H1 (cell line): ENCODE results near the gene MTIF2. TPM values are rescaled to one million over a fixed set of nuclear protein-coding genes. Genes with fewer than 3 reads are reported as not detected.

Source experiments
- CTCF ChIA-PET: fragments of 300-600 bp; sonication (Branson Sonifier 250); formaldehyde crosslinking; loops from one replicate; lab custom pipeline; 2021; ENCODE audit not compliant: partially characterized antibody; lab: Charles Lee
- POLR2A ChIA-PET: fragments of 300-600 bp; sonication (Branson Sonifier 250); formaldehyde crosslinking; loops from one replicate; lab custom pipeline; 2021; ENCODE audit warnings: inconsistent platforms; ENCODE audit not compliant: partially characterized antibody; lab: Charles Lee
- DNase-seq, 2 experiments: peaks; one replicate each; pipeline versions ENCODE4 v3.0.0 to v3.0.0-alpha.2; 2010 to 2022; ENCODE audit warnings: low spot score in 2 of 2, low read depth in 1 of 2, mixed read lengths in 1 of 2
- FAIRE-seq: peaks from 2 replicates; lab custom pipeline; 2011; peaks lifted over from hg19 to GRCh38; lab: Jason Lieb, UNC
- H2AFZ ChIP-seq: 2 replicates; pipeline ENCODE4 v1.8.1; 2012; ENCODE audit warnings: low read length, inconsistent platforms
- H2AK5ac ChIP-seq: 2 replicates; pipeline ENCODE4 v1.6.1; 2013; ENCODE audit warnings: low read depth, low read length
- H2BK120ac ChIP-seq: replicated peaks from 2 replicates; pipeline ENCODE3; 2013; ENCODE audit warnings: low read depth, low read length, inconsistent platforms
- H2BK12ac ChIP-seq: 2 replicates; pipeline ENCODE4 v1.6.1; 2013; ENCODE audit warnings: low read depth, low read length
- H2BK15ac ChIP-seq: 2 replicates; pipeline ENCODE4 v1.6.1; 2013; ENCODE audit warnings: low read length
- H2BK20ac ChIP-seq: 2 replicates; pipeline ENCODE4 v1.6.1; 2013; ENCODE audit warnings: low read length
- H2BK5ac ChIP-seq: 2 replicates; pipeline ENCODE4 v1.6.1; 2013; ENCODE audit warnings: low read depth, low read length
- H3K14ac ChIP-seq: 2 replicates; pipeline ENCODE4 v1.6.1; 2013; ENCODE audit warnings: inconsistent platforms; ENCODE audit not compliant: insufficient read length
- H3K18ac ChIP-seq: 2 replicates; pipeline ENCODE4 v1.6.1; 2013; ENCODE audit warnings: low read length; ENCODE audit errors: extremely low read depth
- H3K23ac ChIP-seq: 2 replicates; pipeline ENCODE4 v1.6.1; 2013; ENCODE audit warnings: inconsistent platforms; ENCODE audit not compliant: insufficient read length
- H3K23me2 ChIP-seq: 2 replicates; pipeline ENCODE4 v1.6.1; 2013; ENCODE audit warnings: low read depth, low read length
- H3K27ac ChIP-seq: 2 replicates; pipeline ENCODE4 v1.6.1; 2011; ENCODE audit warnings: low read depth, low read length, inconsistent platforms
- H3K27me3 ChIP-seq, 4 experiments: replicated peaks in 1 of 4; 1 replicate in 1 of 4; 2 replicates in 3 of 4; pipeline versions ENCODE4 v1.6.1 to v1.8.1; 2011 to 2013; ENCODE audit warnings: low read length in 3 of 4, mild to moderate bottlenecking in 3 of 4, inconsistent platforms in 2 of 4, mixed read lengths in 2 of 4, moderate library complexity in 1 of 4; ENCODE audit not compliant: control insufficient read depth in 3 of 4, insufficient read depth in 3 of 4; ENCODE audit errors: extremely low read depth in 1 of 4
- H3K36me3 ChIP-seq, 4 experiments: 2 replicates each; pipeline versions ENCODE4 v1.6.1 to v1.8.1; 2011 to 2013; ENCODE audit warnings: mild to moderate bottlenecking in 4 of 4, low read length in 3 of 4, moderate library complexity in 2 of 4, control low read depth in 1 of 4, inconsistent platforms in 1 of 4; ENCODE audit not compliant: insufficient read depth in 4 of 4, control insufficient read depth in 2 of 4
- H3K4ac ChIP-seq: replicated peaks from 2 replicates; pipeline ENCODE3; 2013; ENCODE audit warnings: low read length, low read depth, mixed read lengths, inconsistent platforms; ENCODE audit not compliant: insufficient read length
- H3K4me1 ChIP-seq, 4 experiments: replicated peaks in 1 of 4; 1 replicate in 1 of 4; 2 replicates in 3 of 4; pipeline versions ENCODE4 v1.6.1 to v1.8.1; 2011 to 2013; ENCODE audit warnings: low read length in 3 of 4, inconsistent platforms in 2 of 4, mixed read lengths in 1 of 4; ENCODE audit not compliant: insufficient read depth in 4 of 4, control insufficient read depth in 3 of 4
- H3K4me2 ChIP-seq, 2 experiments: 2 replicates each; pipeline versions ENCODE4 v1.6.1 to v1.8.1; 2011 to 2013; ENCODE audit warnings: low read depth in 2 of 2, low read length in 2 of 2, control low read depth in 1 of 2, inconsistent platforms in 1 of 2, mild to moderate bottlenecking in 1 of 2; ENCODE audit not compliant: insufficient read depth in 1 of 2
- H3K4me3 ChIP-seq, 4 experiments: fragments of 200-600, 300-600 bp in 1 of 4; sonication (generic), shearing (Covaris generic), sonication (Bioruptor Twin) in 1 of 4; 2 replicates each; pipeline versions ENCODE4 v1.5.1 to v1.8.1; 2011 to 2016; ENCODE audit warnings: low read length in 4 of 4, low read depth in 3 of 4, control low read depth in 2 of 4, inconsistent platforms in 2 of 4, mild to moderate bottlenecking in 2 of 4, mixed read lengths in 1 of 4, moderate library complexity in 1 of 4; ENCODE audit not compliant: insufficient read depth in 2 of 4; ENCODE audit errors: extremely low read depth in 1 of 4
- H3K56ac ChIP-seq: replicated peaks from 2 replicates; pipeline ENCODE3; 2013; ENCODE audit warnings: low read depth, mild to moderate bottlenecking, mixed read lengths, low read length, inconsistent platforms; ENCODE audit not compliant: insufficient read length
- H3K79me1 ChIP-seq: 2 replicates; pipeline ENCODE4 v1.6.1; 2013; ENCODE audit warnings: low read depth, low read length, control low read depth
- H3K79me2 ChIP-seq, 2 experiments: 2 replicates each; pipeline versions ENCODE4 v1.6.1 to v1.8.1; 2012 to 2013; ENCODE audit warnings: low read length in 2 of 2, mild to moderate bottlenecking in 2 of 2, inconsistent platforms in 1 of 2; ENCODE audit not compliant: insufficient read depth in 2 of 2, control insufficient read depth in 1 of 2
- H3K9ac ChIP-seq, 4 experiments: replicated peaks in 1 of 4; 1 replicate in 1 of 4; 2 replicates in 3 of 4; pipeline versions ENCODE4 v1.6.1 to v1.8.1; 2011 to 2013; ENCODE audit warnings: low read depth in 3 of 4, low read length in 3 of 4, control low read depth in 2 of 4, mild to moderate bottlenecking in 2 of 4, moderate library complexity in 2 of 4, inconsistent platforms in 1 of 4; ENCODE audit errors: extremely low read depth in 1 of 4
- H3K9me3 ChIP-seq, 2 experiments: 2 replicates each; pipeline versions ENCODE4 v1.6.1 to v1.8.1; 2012 to 2013; ENCODE audit warnings: mild to moderate bottlenecking in 2 of 2, moderate library complexity in 2 of 2, control low read depth in 1 of 2, inconsistent platforms in 1 of 2, low read depth in 1 of 2, low read length in 1 of 2, mixed read lengths in 1 of 2; ENCODE audit not compliant: insufficient read depth in 2 of 2
- H4K20me1 ChIP-seq, 2 experiments: replicated peaks in 1 of 2; 2 replicates each; pipeline versions ENCODE3 to v1.8.1; 2011 to 2013; ENCODE audit warnings: inconsistent platforms in 2 of 2, low read length in 2 of 2, mild to moderate bottlenecking in 1 of 2; ENCODE audit not compliant: insufficient read depth in 2 of 2, control insufficient read depth in 1 of 2
- H4K5ac ChIP-seq: 2 replicates; pipeline ENCODE4 v1.6.1; 2013; ENCODE audit warnings: low read length, low read depth, mixed read lengths, inconsistent platforms; ENCODE audit not compliant: insufficient read length
- H4K8ac ChIP-seq: 2 replicates; pipeline ENCODE4 v1.8.0; 2013; ENCODE audit warnings: mild to moderate bottlenecking, moderate library complexity, low read length, inconsistent platforms; ENCODE audit not compliant: insufficient read depth; ENCODE audit errors: extremely low read depth
- H4K91ac ChIP-seq: replicated peaks from 2 replicates; pipeline ENCODE3; 2013; ENCODE audit warnings: low read length, mixed read lengths, inconsistent platforms; ENCODE audit not compliant: insufficient read length
- BACH1 ChIP-seq: IDR thresholded peaks from 2 replicates; pipeline ENCODE4 v1.6.1; 2012; ENCODE audit warnings: low read length, improper control_type of control experiment
- CBX5 ChIP-seq: fragments of 300-800, 300-1000 bp; sonication (generic); IDR thresholded peaks from 2 replicates; pipeline ENCODE4 v1.7.1; 2016; ENCODE audit warnings: antibody characterized with exemption, low read length, low read depth
- GTF2F1 ChIP-seq: IDR thresholded peaks from 2 replicates; pipeline ENCODE4 v1.6.1; 2012; ENCODE audit warnings: low read depth, low read length, improper control_type of control experiment, borderline replicate concordance
- JUN ChIP-seq: IDR thresholded peaks from 2 replicates; pipeline ENCODE4 v1.6.1; 2011; ENCODE audit warnings: low read depth, mild to moderate bottlenecking, improper control_type of control experiment, low read length
- KDM5A ChIP-seq: fragments of 200-600 bp; IDR thresholded peaks from 2 replicates; pipeline ENCODE4 v1.7.1; 2012; ENCODE audit warnings: mild to moderate bottlenecking, low read length, inconsistent platforms, mixed read lengths
- PHF8 ChIP-seq: fragments of 200-600 bp; sonication (generic); conservative IDR thresholded peaks from 2 replicates; pipeline ENCODE4 v1.7.1; 2012; ENCODE audit warnings: low read depth, mild to moderate bottlenecking, inconsistent platforms, low read length, moderate library complexity
- SAP30 ChIP-seq: fragments of 300-600 bp; sonication (generic); IDR thresholded peaks from 2 replicates; pipeline ENCODE4 v1.7.1; 2012; ENCODE audit warnings: low read length, moderate library complexity, mild to moderate bottlenecking, inconsistent platforms; ENCODE audit not compliant: insufficient read depth, insufficient replicate concordance
- TEAD4 ChIP-seq: IDR thresholded peaks from 2 replicates; pipeline ENCODE4 v1.6.1; 2012; ENCODE audit warnings: low read depth, low read length, inconsistent platforms, mixed read lengths
- WGBS, 2 experiments: shearing (Covaris generic) in 1 of 2; methylation state at CpG; one replicate each; pipeline versions ENCODE4 v1.1.6 to v1.1.7; 2013 to 2015; ENCODE audit warnings: low lambda C conversion rate in 2 of 2, mixed read lengths in 2 of 2, inconsistent platforms in 1 of 2, low coverage in 1 of 2, missing lambda C conversion rate in 1 of 2; ENCODE audit not compliant: insufficient replicate concordance in 2 of 2, insufficient coverage in 1 of 2, insufficient read length in 1 of 2; ENCODE audit errors: extremely low coverage in 1 of 2, missing lambda C conversion rate in 1 of 2; 5-methylcytosine and 5-hydroxymethylcytosine counted together
- long read RNA-seq, 2 experiments: library from RNA in 1 of 2; library from capped mRNA in 1 of 2; stranded (forward); transcript quantifications; one replicate each; pipeline ENCODE4 v2.0.0, GENCODE V29; 2021; ENCODE audit warnings: inconsistent platforms in 1 of 2
- polyA minus RNA-seq, 3 experiments: library from RNA; depleted of rRNA, polyadenylated mRNA; stranded (reverse); fragments of >200 nt; gene quantifications; 1 replicate in 2 of 3; 2 replicates in 1 of 3; pipeline ENCODE4 v1.2.3, GENCODE V29; 2011
- polyA plus RNA-seq, 7 experiments: library from polyadenylated mRNA; depleted of rRNA in 3 of 7; stranded (reverse) in 5 of 7; unstranded in 2 of 7; fragments of >200 nt in 5 of 7; fragments of 200-250 nt in 2 of 7; gene quantifications; 1 replicate in 5 of 7; 2 replicates in 1 of 7; 4 replicates in 1 of 7; pipeline versions ENCODE4 v1.2.1 to v1.2.3, GENCODE V29; 2011 to 2013; ENCODE audit warnings: missing spikeins in 2 of 7, mixed read lengths in 2 of 7
- total RNA-seq: library from RNA; stranded (reverse); fragmentation: NEBNext Ultra II Directional; extraction: Animal tissue kit (Norgen Biotek cat#: 25700); gene quantifications from 2 replicates; pipeline ENCODE4 v1.2.1, GENCODE V29; 2021

MTIF2 gene
- total RNA-seq (34.5 and 36.0 TPM in 2 replicates), polyA plus RNA-seq (2011; rRNA removed) (8.2 and 11.0 TPM in 2 replicates), polyA minus RNA-seq (2011; rRNA and poly(A)+ RNA removed) (33.2 and 43.0 TPM in 2 replicates)
- polyA plus RNA-seq (2011; cell fraction: cytosol; rRNA removed): 21.2 TPM
- 18.5 TPM for polyA plus RNA-seq (2011; cell fraction: nucleus; rRNA removed)
- polyA plus RNA-seq (2012, experiment 1 of 2): 26.8 to 36.8 TPM (median 28.2 TPM) in 4 replicates
- 2.2 TPM for polyA plus RNA-seq (2012, experiment 2 of 2)
- polyA plus RNA-seq (2013, experiment 1 of 2): 30.4 TPM
- 32.9 TPM for polyA plus RNA-seq (2013, experiment 2 of 2)
- polyA minus RNA-seq (2011; cell fraction: cytosol; rRNA and poly(A)+ RNA removed): 17.9 TPM
- 46.1 TPM for polyA minus RNA-seq (2011; cell fraction: nucleus; rRNA and poly(A)+ RNA removed)
- long read RNA-seq, experiment 1, partial matches to known transcripts: 15 of 24 reads
- long read RNA-seq, experiment 1, other reads (novel, unspliced or antisense): 4 of 24 reads
- long read RNA-seq, experiment 2, transcript MTIF2-201 (16 exons, 2,528 nt): major isoform, 26 of 59 reads
- long read RNA-seq, experiment 2, partial matches to known transcripts: 12 of 59 reads
- long read RNA-seq, experiment 2, other reads (novel, unspliced or antisense): 19 of 59 reads

DNA sequence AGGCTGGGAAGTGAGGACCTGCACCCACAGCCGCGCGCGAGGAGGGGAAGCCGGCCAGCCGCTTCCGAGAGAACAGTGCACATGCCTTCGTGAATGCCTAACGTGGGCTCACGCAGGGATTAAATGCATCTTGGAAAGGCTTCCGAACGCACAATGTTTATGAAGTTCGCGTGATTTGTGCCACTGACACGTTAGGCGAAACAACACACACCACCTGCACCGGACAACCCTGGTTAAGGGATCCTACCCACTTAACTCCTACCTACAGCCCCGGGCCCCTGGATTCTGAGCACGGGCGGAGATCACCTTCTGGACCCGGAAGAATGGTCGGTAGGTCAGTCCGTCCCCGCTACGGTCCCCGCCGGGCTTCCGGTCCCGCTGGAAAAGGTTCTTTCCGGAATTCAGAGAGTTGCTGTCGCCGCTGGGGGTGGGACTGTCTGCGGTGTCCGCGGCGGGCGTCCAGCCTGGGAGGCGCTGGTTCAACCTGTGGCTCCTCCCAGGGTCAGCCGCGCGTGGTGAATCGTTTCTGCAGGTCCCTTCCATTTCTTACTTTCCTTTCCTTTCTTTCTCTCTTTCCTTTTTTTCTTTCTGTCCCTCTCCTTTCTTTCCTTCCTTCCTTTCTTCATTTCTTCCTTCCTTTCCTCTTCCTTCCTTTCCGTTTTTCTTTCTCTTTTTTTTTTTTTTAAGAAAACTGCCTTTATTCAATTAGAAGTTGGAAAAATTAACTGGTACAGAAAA is at the start of gene MTIF2:
TSS of gene MTIF2 (minus strand) at position 325 of the 738 bp plus-strand sequence. CDS start 5,373 bp downstream, outside the sequence.
- WGBS, 2 experiments: 2% methylated on average over 43 of the region's 43 CpGs; no CpG with 5 or more reads in 1 of the 2 experiments
- H3K4me2 ChIP-seq: peak within 1 kb of the TSS; percentile 89 to 91
- H3K4me1 ChIP-seq: peaks cover 0 to 4% (median under 1%) of the 10 kb centered on the region in 4 experiments; a peak in 1 of 7 replicates
- H2AK5ac ChIP-seq: peak within 1 kb of the TSS; percentile 68; the same call in 1 of the 2 replicates
- peak within 1 kb of the TSS; percentile 69 for H3K4ac ChIP-seq
- H4K91ac ChIP-seq: peak within 1 kb of the TSS; percentile 89
- H3K79me2 ChIP-seq: no peaks in the 10 kb centered on the region
- peak within 1 kb of the TSS; percentile 49 for H4K5ac ChIP-seq
- peaks cover 6% of the 10 kb centered on the region; the same call in 1 of the 2 replicates for H3K23me2 ChIP-seq
- H2BK12ac ChIP-seq: 0 out of 2 replicates have a peak within 1 kb of the TSS, but pooled peaks have one; percentile 82
- H3K9ac ChIP-seq: peak within 1 kb of the TSS; percentile 55 to 98 (median 92)
- peaks cover 0 to 15% (median 3%) of the 10 kb centered on the region in 4 experiments; a peak in 3 of 8 replicates for H3K36me3 ChIP-seq
- 0 out of 2 replicates have a peak within 1 kb of the TSS, but pooled peaks have one; percentile 99 for H2BK15ac ChIP-seq
- H2BK120ac ChIP-seq: no peak within 1 kb of the TSS
- DNase-seq: peak; percentile 77 to 96
- no peak for FAIRE-seq
- H3K27ac ChIP-seq: peak within 1 kb of the TSS; percentile 82
- peak within 1 kb of the TSS; percentile 90 to 100 (median 98) for H3K4me3 ChIP-seq
- H3K23ac ChIP-seq: no peak within 1 kb of the TSS
- no peaks in the 10 kb centered on the region for H3K27me3 ChIP-seq
- no peak within 1 kb of the TSS for H2BK20ac ChIP-seq
- no peak within 1 kb of the TSS for H3K14ac ChIP-seq
- ChIA-PET POLR2A (interaction anchor here (1.2 to 1.7 kb wide), 6 partner anchors 9 to 36 kb away, joined by 4 to 8 read pairs (median 5); partner anchors contain the start of genes CLHC1 and RPS27A), CTCF (no interaction called here)
- H3K56ac ChIP-seq: peak within 1 kb of the TSS; percentile 32
- H2BK5ac ChIP-seq: peak within 1 kb of the TSS; percentile 97
- H2AFZ ChIP-seq: peak within 1 kb of the TSS; percentile 95
- H3K79me1 ChIP-seq: no peaks in the 10 kb centered on the region
- H3K9me3 ChIP-seq: no peaks in the 10 kb centered on the region
- peak within 1 kb of the TSS; percentile 97; the same call in 1 of the 2 replicates for H3K18ac ChIP-seq
- H4K20me1 ChIP-seq: no peaks in the 10 kb centered on the region
- peak within 1 kb of the TSS; percentile 82; the same call in 1 of the 2 replicates for H4K8ac ChIP-seq
- TF ChIP-seq JUN: no peak
- TF ChIP-seq TEAD4: peak; percentile 86
- TF ChIP-seq PHF8: peak; percentile 84
- peak; percentile 94 for TF ChIP-seq KDM5A
- peak; percentile 34 for TF ChIP-seq SAP30
- TF ChIP-seq BACH1: 0 out of 2 replicates have a peak, but pooled peaks have one; percentile 13
- TF ChIP-seq CBX5: no peak
- TF ChIP-seq GTF2F1: no peak
